GM19328 (cell line): ENCODE measurements around the gene CSPG4.
"Not testable (repeated sequence)": the region's sequence is repeated elsewhere in the genome, so short reads cannot be mapped to it uniquely, and the experiment has no call there.

Source experiments
- ATAC-seq: cut with Tn5 transposase; IDR thresholded peaks from one replicate; pipeline ENCODE4 v1.9.1; 2021; ENCODE audit warnings: mild to moderate bottlenecking, moderate library complexity; ENCODE audit not compliant: unreplicated experiment

Gene CSPG4

DNA sequence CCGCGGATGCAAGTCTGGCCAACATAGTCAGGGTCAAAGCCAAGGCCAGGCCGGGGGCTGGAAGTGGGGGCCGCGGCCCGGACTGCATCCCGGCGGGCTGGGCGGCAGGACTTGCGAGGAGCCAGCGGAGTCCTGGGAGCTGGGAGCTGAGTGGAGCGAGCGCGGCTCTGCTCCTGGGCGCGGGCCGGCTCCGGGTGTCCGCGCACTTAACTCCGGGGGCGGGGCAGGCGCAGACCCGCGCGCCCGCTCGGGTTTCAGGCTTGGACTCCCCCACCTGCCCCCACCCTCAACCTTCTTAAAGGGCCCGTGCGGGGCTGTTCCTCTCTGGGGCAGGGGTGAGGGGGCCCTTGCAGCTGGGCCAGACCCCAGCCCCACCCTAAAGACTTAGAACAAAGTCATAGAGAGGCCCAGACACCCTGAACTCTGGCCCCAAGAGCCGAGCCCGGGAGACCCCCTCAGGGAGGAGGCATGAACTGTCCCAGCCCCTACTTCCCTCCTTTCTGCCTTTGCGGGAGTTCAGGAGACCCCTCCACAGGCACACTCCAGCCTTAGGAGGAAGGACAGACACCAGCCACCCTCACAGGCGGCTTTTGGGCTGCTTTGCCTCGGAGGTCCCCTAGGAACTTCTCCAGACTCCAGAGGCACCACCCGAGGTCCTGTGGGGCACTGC is at the start of gene CSPG4:
Gene CSPG4, minus strand, starts transcription at position 181 of the 670 bp plus-strand sequence. Its CDS starts 93 bp downstream, at position 88.
- no peak for ATAC-seq

GRCh38 chr15:75762357-75762718 is 49.7 kb upstream of the CSPG4 start:
- not testable (repeated sequence) for ATAC-seq

DNA sequence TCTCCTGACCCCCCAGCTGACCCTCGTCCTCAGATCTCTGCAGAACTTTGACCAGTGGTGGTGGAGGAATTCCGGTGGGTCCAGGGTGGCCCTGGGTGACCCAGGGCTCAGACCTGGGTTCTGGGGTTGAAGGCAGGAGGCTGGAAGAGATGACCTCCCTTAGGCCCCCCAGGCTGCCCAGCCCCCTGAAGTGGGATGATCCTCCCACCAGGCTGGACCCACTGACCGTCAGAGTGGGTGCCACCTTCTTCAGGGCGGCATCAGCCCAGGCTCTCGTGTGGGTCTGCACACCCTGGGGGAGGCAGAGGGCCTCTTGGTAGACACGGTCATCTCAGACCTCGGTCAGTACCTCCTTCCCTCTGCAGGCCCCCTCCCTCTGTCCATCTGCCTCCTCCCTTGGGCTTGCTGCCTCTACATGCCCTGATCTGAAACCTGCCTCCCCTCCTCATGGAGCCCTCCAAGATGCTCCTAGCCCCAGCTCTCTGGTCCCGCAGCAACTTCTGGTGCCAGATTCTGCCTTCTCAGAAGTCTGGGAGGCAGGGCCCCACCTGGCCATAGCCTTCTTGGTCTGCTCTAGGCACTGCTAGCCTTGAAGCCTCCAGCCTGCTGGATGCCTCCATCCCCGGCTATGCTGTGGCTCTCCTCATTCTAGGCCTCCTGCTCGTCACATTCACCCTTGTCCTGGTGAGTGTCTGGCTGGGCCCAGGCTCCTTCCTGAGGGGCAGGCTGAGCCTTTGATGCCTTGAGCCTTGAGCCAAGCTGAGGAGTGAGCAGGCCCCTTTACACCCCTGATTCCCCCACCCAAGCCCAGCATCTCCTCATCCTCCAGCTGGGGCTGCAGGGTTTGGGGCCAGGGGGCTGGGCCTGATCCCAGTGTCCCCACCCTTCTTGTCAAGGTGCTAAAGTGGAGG is 49.1 kb upstream of the CSPG4 start:
- no peak for ATAC-seq

DNA sequence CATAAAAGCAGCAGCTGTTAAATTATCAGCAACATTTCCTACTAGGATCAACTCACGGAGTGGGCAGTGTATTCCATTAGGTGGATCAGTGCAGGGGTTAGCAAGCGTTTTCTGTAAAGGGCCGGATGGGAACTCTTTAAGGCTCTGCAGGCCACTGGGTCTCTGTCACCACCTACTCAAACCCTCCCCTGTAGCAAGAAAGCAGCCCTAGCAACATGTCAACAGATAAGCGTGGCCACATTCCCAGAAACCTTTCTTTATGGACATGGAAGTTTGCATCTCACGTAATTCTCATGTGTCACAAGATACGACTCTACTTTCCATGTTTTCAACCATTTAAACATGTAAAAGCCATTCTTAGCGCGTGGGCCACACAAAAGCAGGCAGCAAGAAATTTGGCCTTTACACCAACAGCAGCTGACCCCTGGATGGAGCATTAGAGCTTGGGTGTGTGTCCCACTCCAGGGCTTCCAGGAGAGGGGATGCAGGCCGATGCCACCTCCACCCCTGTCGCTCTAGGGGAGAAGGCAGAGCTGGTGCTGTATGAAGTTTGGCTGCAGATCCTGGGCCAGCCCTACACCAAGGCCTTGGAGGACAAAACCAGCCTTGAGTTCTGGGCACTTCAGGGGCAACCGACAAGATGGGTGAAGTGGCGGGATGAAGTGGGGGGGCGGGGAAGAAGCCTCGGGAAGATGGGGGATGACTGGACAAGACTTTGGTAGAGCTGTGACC is 48.2 kb upstream of the CSPG4 start:
- ATAC-seq = no peak

DNA sequence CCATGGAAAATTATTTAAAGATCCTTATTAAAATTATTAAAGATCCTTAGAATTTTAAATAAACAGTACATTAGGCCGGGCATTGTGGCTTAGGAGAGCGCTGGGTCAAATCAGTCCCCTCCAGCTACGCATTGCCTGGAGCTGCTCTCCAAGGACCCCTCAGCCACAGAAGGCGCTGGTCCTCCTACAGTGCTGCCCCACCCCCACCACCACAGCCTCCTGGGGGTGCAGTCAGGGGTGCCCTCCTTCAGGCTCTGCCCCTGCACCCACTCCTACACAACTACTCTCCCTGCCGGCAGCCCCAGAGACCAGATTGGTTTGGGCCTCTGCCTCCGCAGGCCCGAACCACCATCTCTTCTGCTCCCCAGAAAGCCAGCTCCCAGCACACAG is 47.5 kb upstream of the CSPG4 start:
- not testable (repeated sequence) for ATAC-seq

DNA sequence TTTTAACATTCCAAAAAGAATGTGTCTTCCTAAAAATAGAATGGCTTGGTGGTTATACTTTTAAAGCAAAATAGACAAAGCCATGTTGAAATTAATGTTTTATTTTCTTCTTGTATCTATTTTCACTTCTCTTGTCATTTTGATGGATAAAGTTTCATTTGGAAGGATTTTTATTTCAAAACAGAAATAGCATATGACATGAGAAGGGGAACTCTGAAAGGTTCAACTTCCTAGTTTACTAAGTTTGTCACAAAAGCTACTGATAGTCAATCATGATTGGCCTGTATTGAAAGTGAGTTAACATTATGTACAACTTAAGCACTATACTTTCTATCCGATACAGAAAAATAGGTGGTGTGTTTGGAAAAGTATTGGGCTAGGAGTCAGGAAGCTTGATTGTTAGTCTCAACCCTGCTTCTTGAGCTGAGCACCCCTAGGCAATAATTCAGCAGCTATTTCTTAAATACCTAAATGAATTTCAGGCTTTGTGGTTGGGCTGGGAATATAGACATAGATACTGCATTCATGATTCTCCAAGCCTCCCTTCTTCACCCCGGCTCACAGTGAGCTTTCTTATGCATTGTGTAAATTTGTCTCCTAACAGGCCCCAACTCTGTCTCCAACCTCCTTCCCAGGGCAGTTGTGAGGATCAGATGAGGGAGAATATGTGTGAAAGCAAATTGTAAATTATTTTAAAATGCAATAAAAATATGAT is 46.9 kb upstream of the CSPG4 start:
- ATAC-seq = no peak

DNA sequence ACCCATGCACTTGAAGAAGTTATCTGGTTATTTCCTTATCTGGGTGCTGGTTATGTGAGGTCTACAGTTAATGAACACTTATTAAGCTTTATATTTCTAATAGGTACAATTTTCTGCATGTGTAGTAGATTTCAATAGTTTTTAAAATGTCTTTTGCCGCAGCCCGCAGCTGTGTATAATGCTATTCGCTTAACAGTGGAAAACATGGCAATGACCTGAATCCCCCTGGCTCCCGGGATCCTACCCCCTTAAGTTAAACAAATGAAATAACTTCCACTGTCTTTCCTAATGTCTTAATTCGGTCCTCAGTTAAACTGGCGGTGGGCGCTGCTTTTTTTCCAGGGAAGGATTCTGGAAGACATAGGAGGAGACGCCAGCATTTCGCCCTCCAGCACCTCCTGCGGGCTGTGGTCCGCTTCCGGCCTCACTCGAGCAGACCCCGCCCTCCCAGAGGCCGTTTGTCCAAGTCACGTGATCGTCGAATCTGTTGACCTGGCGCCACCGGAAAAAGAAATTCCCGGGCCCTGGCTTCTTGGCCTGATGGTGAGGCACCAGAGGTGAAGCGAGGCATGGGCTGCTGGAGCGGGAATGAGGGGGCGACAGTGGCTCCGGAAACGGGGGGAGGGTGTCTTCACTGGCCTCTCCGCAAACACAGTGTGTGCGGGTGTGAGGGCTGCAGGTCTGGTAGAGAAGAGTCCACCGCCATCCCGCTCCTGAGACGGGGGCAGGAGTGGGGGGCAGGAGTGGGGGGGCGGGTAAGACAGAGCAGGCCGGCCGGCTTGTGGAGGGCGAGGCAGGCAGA is 45.6 kb upstream of the CSPG4 start:
- ATAC-seq = peak; percentile 65

DNA sequence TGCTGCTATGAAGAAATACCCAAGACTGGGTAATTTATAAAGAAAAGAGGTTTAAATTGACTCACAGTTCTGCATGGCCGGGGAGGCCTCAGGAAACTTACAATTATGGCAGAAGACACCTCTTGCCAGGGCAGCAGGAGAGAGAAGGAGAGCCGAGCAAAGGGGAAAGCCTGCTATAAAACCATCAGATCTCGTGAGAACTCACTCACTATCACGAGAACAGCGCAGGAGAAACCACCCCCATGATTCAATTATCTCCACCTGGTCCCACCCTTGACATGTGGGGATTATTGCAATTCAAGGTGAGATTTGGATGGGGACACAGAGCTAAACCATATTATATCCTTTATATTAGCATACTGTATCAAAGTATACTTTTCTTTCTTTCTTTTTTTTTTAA is 42.2 kb upstream of the CSPG4 start:
- ATAC-seq = not testable (repeated sequence)

DNA sequence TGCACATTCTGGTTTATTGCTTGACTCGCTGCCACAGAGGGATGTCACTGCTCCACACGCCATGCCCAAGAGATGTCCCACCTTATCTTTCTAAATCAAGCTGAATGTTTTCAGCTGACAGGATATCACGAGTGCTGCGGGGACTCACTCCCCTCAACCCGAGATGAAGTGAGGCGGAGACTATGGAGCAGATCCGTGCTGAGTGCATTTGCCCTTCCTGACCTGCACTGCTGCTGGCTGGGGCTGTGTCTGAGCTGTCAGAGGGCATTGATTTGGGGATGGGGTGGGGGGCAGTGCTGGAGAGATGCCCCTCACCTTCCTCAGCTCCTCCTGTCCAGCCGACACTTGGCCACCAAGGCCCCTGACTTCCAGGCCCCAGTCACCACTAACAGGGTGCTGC is 40.5 kb upstream of the CSPG4 start:
- ATAC-seq = no peak

DNA sequence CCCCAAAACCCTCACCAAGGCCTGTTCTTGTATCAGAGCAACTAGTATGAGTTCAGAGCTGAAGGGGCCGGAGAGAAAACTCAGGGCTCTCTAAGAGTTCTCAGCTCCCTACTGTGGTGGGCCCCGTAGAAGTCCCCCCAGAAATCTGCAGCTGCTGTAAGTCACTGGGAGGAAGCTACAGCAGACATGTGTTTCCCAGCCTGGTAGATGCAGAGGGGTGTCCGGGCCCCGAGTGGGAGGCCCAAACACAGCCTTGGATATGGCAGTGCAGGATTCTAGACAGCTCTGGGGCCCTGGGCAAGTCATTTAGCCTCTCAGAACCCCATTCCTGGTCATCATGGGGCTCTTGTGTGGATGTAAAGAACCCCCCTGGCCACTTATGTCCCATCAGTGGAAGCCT is 39.2 kb upstream of the CSPG4 start:
- no peak for ATAC-seq

- ATAC-seq = no peak
Observed at GRCh38 chr15:75751116-75751875, 38.6 kb upstream of the CSPG4 start.

GRCh38 chr15:75750261-75751050 is 37.8 kb upstream of the CSPG4 start:
- ATAC-seq = no peak

- no peak for ATAC-seq
Observed at GRCh38 chr15:75749820-75750219, 37.2 kb upstream of the CSPG4 start.

- ATAC-seq = not testable (repeated sequence)
Observed at GRCh38 chr15:75748882-75749281, 36.2 kb upstream of the CSPG4 start.

- not testable (repeated sequence) for ATAC-seq
Observed at GRCh38 chr15:75747121-75747520, 34.5 kb upstream of the CSPG4 start.

- no peak for ATAC-seq
Observed at GRCh38 chr15:75745305-75745704, 32.7 kb upstream of the CSPG4 start.

GRCh38 chr15:75742346-75742745 is 29.7 kb upstream of the CSPG4 start:
- not testable (repeated sequence) for ATAC-seq

- ATAC-seq = no peak
Observed at GRCh38 chr15:75739791-75740190, 27.1 kb upstream of the CSPG4 start.
